HCT116 (cell line): ENCODE data around the gene INTS3.
"Not testable (repeated sequence)": the region's sequence is repeated elsewhere in the genome, so short reads cannot be mapped to it uniquely, and the experiment has no call there.

Experiments
- CEBPB ChIP-seq: IDR thresholded peaks from 2 replicates; pipeline ENCODE4 v1.6.1; 2012; ENCODE audit warnings: low read depth
- CTCF ChIP-seq, 3 experiments: fragments of 200-600 bp in 1 of 3; sonication (generic) in 1 of 3; IDR thresholded peaks in 2 of 3; conservative IDR thresholded peaks in 1 of 3; 2 replicates each; pipeline ENCODE4 v1.5.1; 2012 to 2017; ENCODE audit warnings: low read depth in 2 of 3, low read length in 2 of 3, antibody characterized with exemption in 1 of 3, borderline replicate concordance in 1 of 3, control low read depth in 1 of 3, mild to moderate bottlenecking in 1 of 3, mixed read lengths in 1 of 3, mixed run types in 1 of 3, moderate library complexity in 1 of 3; ENCODE audit not compliant: insufficient read depth in 1 of 3
- EGR1 ChIP-seq: IDR thresholded peaks from 2 replicates; pipeline ENCODE4 v1.6.1; 2012; ENCODE audit warnings: low read depth
- ELF1 ChIP-seq: IDR thresholded peaks from 2 replicates; pipeline ENCODE4 v1.6.1; 2012; ENCODE audit warnings: low read depth, borderline replicate concordance
- MAX ChIP-seq: IDR thresholded peaks from 2 replicates; pipeline ENCODE4 v1.6.1; 2012
- POLR2A ChIP-seq: IDR thresholded peaks from 2 replicates; pipeline ENCODE4 v1.7.0; 2011; ENCODE audit warnings: borderline replicate concordance; ENCODE audit not compliant: insufficient read depth, insufficient read length; ENCODE audit errors: extremely low read depth
- POLR2AphosphoS5 ChIP-seq: IDR thresholded peaks from 2 replicates; pipeline ENCODE4 v1.6.1; 2011; ENCODE audit warnings: mild to moderate bottlenecking, low read depth, low read length, moderate library complexity
- RAD21 ChIP-seq: IDR thresholded peaks from 2 replicates; pipeline ENCODE4 v1.6.1; 2012; ENCODE audit warnings: low read depth, mild to moderate bottlenecking
- ZBTB33 ChIP-seq: IDR thresholded peaks from 2 replicates; pipeline ENCODE4 v1.6.1; 2011; ENCODE audit warnings: mild to moderate bottlenecking, low read length, moderate library complexity; ENCODE audit not compliant: insufficient replicate concordance; ENCODE audit errors: extremely low read depth
- ZNF274 ChIP-seq: fragments of 200-500 bp; sonication (Bioruptor generic); IDR thresholded peaks from 2 replicates; pipeline ENCODE4 v1.6.1; 2014; ENCODE audit warnings: mild to moderate bottlenecking, low read depth, low read length, inconsistent platforms

GRCh38 chr1:153766663-153767062 lies 38.8 kb downstream of the INTS3 start:
- TF ChIP-seq POLR2AphosphoS5; CTCF (IDR thresholded peaks at IDR 0.05 in 2 of 3, conservative IDR thresholded peaks at IDR 0.05 in 1 of 3; ENCODE audit: borderline replicate concordance in 1 of 3, insufficient read depth in 1 of 3, low read depth in 2 of 3, low read length in 2 of 3); RAD21; POLR2A; ELF1; ZBTB33; CEBPB; EGR1; MAX; ZNF274: not testable (repeated sequence)
